GM21390 (cell line): ENCODE data around the gene SLC3A2.
"Not testable (repeated sequence)": the region's sequence is repeated elsewhere in the genome, so short reads cannot be mapped to it uniquely, and the experiment has no call there.

Experiments
- ATAC-seq: cut with Tn5 transposase; IDR thresholded peaks from one replicate; pipeline ENCODE4 v1.9.1; 2021; ENCODE audit not compliant: unreplicated experiment

The SLC3A2 gene

GRCh38 chr11:62852523-62853188 lies 28.0 kb upstream of the SLC3A2 start:
- no peak for ATAC-seq

DNA sequence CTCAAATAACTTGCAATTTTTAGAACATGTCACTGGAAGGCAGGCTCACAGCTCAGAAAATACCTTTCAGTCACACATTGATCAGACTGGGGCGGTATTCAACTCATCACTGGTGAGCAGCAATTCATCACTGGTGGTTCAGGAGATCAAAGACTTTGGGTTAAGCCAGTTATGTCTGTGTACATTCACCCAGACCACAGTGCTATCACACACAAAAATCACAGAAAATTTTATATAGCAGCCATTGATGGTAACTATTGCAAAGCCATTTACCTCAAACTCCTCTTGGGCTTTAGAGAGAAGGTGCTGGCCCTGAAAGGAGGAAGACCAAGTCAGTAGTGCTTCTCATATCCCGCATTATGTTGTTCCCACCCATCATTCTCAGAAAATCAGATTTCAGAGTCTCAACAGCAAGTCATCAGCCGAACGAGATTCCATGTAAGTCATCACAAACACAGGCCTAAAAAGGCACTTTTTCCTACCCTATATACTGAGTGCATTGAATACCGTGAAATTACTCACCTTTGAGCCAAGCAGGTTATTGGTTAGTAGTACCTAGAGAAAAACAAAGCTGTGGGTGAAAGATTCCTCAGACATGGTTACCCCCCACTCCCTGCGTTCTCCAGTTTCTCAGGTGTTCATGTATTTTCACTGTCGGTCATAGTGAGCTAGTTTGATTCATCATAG lies 27.3 kb upstream of the SLC3A2 start:
- ATAC-seq: no peak

- no peak for ATAC-seq
These were observed 26.5 kb upstream of the SLC3A2 start for GRCh38 chr11:62854013-62854824.

DNA sequence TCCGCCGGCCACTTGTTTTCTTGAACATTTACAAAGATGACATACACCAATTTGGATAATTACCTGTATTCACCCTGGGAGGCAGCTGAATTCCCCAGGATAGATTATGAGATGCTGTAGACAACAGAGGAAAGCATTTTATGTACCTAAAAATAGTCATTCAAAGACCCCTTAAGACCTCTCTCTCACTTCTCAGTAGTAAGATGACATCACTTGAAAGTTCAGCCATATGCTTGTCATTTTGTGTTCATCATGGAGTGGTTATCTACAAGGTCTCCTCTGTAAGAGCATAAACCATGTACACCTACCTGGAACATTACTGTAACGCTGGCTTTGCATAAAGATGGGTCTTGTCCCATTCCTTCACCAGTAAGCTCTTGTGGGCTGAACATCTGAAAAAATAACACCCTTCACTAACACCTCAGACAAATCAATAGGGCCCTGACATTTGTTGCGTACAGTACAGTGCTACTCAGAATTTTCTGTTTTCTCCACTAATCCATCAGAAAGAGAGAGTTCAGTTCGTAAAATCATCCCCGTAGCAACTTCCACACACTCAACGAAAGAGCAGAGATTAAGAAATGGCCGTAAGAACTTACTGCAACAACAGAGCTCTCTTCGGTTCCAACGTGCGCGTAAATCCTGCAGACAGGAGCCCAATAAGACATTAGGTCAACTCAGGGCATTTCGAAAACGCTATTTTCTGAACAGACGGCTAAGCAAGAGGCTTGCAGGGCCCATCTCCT lies 25.7 kb upstream of the SLC3A2 start:
- ATAC-seq: no peak

GRCh38 chr11:62855571-62856332 lies 24.9 kb upstream of the SLC3A2 start:
- peak; percentile 78 for ATAC-seq

DNA sequence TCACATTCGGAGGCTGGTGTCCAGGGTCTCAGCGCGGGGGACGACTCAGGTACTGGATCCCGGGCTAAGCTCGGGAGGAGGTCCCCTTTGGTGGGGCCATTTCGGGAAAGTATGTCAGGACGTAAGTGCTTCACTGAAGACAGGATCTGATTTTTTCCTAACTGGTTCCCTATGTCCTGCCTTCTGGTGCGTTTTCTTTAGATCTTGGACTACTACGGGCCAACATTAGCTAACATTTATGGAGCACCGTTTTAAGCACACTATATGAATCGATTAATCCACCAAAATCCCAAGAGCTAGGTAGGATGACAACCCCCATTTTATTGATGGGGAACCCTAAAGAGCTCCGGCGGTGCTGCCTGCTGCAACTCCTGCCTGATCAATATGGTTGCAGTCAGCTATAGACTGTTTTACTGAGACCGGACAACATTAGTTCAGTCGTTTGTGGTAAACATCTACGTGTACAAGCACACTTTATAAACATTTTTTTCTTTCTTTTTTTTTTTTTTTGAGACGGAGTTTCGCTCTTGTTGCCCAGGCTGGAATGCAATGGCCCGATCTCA lies 24.3 kb upstream of the SLC3A2 start:
- no peak for ATAC-seq

GRCh38 chr11:62857541-62857982 lies 23.1 kb upstream of the SLC3A2 start:
- no peak for ATAC-seq

- no peak for ATAC-seq
These were observed 22.5 kb upstream of the SLC3A2 start for GRCh38 chr11:62858201-62858600.

DNA sequence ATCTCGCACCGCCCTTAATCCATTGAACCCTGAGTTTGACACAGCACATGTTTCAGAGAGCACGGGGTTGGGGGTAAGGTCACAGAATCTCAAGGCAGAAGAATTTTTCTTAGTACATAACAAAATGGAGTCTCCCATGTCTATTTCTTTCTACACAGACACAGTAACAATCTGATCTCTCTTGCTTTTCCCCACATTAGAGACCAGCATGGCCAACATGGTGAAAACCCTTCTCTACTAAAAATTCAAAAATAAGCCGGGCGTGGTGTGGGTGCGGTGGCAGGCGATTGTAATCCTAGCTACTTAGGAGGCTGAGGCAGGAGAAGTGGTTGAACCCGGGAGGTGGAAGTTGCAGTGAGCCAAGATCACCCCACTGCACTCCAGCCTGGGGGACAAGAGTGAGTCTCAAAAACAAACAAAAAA lies 21.4 kb upstream of the SLC3A2 start:
- ATAC-seq: not testable (repeated sequence)

DNA sequence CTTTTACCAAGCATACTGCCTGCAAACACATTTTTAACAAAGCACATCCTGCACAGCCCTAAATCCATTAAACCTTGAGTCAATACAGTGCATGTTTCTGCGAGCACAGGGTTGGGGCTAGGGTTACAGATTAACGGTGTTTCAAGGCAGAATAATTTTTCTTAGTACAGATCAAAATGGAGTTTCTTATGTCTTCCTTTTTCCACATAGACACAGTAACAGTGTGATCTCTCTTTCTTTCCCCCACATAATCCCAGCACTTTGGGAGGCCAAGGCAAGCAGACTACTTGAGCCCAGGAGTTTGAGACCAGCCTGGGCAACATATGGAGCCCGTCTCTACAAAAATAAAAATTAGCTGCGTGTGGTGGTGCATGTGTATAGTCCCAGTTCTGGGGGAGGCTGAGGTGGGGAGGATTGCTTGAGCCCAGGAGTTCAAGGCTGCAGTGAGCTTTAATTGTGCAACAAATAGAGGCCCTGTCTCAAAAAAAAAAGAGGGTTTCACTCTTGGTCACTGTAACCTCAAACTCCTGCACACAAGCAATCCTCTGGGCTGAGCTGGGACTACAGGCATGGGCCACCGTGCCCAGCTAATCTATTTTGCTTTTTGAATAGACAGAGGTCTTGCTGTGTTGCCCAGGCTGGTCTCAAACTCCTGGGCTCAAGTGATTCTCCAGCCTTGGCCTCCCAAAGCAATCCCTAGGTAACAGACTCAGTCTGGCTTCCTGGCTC lies 19.7 kb upstream of the SLC3A2 start:
- no peak for ATAC-seq

GRCh38 chr11:62861564-62862192 lies 19.0 kb upstream of the SLC3A2 start:
- ATAC-seq: not testable (repeated sequence)

DNA sequence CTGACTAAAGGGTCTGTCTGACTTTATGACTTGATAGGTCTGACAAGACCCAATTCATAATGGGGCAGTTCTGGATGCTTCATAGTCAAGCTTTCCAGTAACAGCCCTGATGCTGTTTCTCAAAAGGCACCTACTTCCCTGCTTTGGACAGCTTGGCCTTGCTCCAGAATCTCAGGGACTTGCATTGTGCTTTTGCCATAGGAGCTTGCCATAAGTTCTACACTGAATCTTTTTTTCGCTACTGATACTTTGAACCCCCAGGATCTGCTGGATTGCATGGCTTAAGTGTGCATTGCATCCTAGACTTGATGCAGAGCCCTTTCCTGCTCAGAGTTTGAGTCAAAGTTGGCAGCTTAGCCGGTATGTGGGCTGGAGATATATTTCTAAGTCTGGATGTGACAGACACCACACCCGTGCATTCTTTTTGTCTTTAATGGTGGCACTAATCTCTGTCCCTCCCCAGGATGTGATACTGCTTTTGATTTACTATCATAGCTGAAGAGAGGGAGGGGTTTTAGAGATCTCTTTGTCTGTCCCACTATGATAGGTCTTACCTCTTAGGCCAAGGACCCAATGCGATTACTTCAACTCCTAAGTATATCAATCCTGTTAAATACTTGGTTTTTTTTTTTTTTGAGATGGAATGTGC lies 16.9 kb upstream of the SLC3A2 start:
- ATAC-seq: no peak

- no peak for ATAC-seq
These were observed 15.1 kb upstream of the SLC3A2 start for GRCh38 chr11:62865635-62866034.

DNA sequence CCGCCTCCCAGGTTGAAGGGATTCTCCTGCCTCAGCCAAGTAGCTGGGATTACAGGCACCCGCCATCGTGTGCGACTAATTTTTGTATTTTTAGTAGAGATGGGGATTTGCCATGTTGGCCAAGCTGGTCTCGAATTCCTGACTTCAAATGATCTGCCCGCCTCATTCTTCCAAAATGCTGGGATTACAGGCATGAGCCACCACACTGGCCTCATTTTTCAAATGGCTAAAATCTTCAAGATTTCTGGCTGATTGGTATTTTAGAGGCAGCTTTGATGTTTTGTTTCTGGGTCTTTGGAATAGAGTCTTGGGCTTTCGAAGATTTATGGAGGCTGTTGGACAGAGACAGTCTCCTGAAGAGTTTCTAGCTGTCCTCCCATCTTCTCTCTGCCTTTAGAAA lies 5.8 kb upstream of the SLC3A2 start:
- ATAC-seq: no peak

DNA sequence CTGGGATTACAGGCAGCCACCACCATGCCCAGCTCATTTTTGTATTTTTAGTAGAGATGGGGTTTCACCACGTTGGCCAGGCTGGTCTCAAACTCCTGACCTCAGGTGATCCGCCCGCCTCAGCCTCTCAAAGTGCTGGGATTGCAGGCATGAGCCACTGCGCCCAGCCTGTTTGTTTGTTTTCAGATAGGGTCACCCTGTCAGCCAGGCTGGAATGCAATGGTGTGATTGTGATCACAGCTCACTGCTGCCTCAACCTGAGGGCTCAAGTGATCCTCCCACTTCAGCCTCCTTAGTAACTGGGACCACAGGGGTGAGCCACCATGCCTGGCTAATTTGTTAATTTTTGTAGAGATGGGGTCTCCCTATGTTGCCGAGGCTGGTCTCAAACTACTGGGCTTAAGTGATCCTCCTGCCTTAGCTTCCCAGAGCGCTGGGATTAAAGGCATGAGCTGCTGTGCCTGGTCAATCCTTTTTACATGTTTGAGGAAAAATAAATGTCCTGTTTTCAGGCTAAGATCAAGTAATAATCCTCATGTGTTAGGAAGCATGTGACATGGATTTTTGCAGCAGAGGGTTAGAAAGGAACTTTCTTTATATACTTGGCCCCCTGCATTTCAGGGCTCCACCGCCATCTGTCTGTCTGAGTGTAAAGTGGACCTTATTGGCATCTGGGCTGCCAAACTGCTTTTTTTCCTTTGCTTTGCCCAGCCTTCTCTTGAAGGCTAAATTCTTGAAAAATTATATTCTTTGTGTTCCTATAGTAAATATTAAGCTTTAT lies 4.8 kb upstream of the SLC3A2 start:
- ATAC-seq: no peak

- no peak for ATAC-seq
These were observed 4.0 kb upstream of the SLC3A2 start for GRCh38 chr11:62876712-62877111.

DNA sequence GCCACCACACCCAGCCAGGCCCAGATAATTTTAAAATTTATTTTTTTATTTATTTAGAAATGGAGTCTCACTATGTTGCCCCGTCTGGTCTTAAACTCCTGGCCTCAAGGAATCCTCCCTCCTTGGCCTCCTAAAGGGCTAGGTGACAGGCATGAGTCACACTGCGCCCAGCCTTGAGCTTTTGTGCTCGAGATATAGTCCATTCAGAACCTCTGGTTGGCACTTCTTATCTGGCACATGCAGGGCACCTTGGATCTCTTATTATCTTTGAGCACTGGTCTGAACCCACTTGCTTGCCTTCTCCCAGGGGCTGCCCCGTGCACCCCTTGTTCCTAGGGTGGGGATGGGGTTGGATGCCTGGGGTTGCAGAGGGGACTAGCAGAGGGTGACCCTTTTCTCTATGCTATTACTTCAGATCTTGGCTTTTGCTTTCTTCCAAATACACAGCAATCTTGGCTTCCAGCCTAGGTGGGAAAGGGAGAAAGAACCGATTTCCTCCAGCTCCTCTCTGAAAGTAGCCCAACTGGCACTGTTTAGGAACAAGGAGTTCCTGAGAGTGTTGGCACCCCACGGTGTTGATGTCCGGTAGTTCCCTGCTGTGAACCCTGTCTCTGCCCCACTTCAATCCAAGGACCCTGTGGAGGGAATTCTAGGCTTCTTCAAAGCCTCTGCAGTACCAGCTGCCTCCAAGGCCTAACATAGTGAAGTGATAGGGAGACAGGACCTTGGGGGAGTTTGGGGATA lies 1.3 kb upstream of the SLC3A2 start:
- no peak for ATAC-seq
